UCSD-AML1 (cell line): ENCODE results near the gene SYT5.
"Not testable (repeated sequence)": the region's sequence is repeated elsewhere in the genome, so short reads cannot be mapped to it uniquely, and the experiment has no call there.

Experiments used
- DNase-seq: peaks from one replicate; lab custom pipeline; 2025; ENCODE audit not compliant: unreplicated experiment; lab: John Stamatoyannopoulos, UW

SYT5 gene

DNA sequence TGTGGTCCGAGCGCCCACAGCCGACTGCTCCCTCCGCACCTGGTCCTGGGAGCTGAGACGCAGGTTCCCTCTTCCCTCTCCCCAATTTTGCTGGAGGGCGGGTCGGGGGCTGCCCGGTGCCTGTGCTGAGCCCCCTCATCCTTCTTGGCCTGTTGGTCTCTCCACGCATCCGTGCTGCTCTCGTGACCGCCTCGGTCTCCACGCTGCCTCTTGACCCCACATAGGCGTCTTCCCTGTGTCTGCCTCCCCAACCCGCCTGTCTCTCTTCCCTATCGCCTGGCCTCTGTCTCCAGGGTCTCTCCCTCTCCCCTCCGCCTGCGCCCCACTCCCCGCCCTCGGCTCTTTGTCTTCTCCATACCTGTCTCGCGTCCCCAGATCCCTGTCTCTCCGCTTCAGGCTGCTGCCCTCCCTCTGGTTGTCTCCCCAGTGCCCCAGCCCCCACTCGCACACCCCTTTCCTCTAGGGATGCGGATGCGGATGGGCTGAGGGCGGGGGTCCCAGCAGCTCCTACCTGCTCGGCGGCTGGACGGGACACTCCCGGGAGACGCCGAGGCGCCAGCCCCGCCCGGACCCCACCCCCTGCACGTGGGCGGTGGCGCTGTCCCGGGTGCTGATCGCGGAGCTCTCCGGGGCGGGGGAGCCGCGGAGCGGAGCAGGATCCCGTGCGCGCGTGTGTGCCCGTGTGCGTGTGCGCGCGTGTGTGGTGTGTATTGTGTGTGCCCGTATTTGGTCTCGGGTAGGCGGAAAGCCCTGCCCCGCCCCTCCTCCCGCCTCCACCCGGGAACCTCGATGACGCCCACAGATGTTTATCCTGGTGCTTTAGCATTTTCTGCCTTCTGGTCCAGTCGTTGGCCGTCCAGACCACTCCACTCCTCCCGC lies at the start of gene SYT5:
TSS of gene SYT5 (minus strand) at position 684 of the 879 bp plus-strand sequence. CDS start 1,248 bp downstream, outside the sequence.
- DNase-seq = peak; percentile 62

DNA sequence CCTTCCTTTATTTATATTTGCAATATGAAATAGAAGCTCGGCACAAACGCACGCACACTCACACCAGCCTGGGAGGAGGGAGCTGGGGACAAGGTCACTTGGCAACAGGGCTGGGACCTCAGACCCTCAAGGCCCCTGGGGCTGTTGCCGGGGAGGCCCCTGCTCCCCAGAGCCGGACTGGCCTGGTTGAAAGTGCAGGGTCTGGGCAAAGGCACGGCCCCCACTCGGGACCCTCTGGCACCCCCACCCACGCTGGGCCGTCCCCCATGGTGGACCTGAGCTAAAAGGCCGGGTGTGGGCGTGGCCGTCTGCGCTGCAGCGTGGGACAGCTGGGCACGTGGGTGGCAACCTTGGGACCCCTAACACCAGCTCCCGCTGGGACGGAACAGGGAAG lies 49.7 kb upstream of the SYT5 start:
- DNase-seq = no peak

DNA sequence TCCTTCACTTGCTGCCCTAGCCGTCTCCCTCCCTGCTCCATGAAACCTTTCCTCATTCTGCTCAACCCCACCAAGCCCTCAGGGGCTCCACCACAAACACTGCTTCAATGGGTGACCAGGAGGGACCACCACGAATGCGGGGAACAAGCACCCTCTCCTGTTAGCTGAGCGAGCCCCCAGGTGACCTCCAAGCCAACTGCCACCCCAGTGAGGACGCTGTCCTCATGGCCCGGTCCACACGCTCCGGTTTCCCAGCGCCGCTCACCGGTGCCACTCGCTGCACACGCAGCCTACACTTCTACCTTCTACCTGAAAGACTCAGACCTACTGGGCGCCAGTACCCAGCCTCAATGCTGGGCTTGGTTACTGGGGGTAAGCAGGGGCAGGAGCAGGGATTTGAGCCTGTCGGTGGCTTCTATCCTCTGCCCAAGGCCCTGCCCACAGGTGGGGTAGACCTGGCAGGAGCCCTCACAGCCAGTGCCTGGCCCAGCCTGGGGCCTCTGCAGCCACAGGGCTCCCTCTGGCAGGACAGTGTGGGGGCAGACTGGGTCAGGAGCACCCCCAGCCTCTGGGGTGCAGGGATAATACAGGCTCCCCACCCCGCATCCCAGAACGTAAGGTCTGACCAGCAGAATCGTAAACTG lies 49.2 kb upstream of the SYT5 start:
- DNase-seq = no peak

DNA sequence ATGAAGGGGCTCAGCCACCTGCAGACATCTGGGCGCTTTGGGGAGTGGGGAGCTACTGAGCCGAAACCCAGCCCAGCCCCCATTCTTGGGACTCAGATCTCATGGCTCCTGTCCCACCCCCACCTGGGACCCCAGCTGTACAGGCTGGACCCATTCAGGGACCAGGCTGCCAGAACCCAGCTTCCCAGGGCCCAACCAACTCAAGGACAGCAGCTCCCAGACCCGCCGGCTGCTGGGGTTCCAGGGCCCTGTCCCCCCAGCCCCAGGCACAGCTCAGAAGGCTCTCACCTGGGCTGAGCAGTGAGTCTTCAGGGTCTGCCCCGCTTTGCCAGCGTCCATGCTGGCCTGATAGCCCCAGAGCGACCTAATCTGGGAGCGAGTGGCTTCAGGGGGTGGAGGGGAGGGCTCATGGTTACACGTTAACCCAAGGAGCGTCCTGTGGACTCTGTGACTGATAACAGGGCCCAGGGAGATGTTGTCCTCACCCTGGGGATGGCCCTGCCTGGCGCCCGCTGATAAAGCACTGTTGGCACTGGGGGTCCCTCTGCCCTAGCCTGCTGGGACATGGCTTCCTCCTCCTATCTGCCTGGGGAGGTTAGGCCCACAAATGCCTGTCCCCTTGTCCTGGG lies 48.4 kb upstream of the SYT5 start, which contains the start of gene TMEM86B:
TSS of gene TMEM86B (minus strand) at position 361 of the 629 bp plus-strand sequence. CDS start at position 339, 22 bp downstream.
- DNase-seq = no peak

DNA sequence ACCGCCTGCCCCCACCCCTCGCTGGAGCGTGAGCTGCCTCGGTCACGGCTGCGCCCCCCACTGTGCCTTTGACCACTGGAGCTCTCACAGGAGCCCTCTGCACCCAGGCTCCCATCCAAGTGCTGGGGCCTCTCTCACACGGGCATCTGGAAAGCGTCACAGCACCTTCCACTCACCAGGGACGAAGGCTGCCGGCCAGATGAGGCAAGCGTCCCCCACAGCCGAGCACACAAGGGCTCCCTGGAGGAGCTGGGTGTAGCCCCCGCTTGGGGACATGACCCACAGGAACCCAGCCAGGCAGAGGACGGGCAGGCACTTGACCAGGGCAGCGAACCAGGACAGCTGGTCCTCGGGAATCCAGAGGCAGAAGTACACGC lies 47.9 kb upstream of the SYT5 start:
- no peak for DNase-seq

DNA sequence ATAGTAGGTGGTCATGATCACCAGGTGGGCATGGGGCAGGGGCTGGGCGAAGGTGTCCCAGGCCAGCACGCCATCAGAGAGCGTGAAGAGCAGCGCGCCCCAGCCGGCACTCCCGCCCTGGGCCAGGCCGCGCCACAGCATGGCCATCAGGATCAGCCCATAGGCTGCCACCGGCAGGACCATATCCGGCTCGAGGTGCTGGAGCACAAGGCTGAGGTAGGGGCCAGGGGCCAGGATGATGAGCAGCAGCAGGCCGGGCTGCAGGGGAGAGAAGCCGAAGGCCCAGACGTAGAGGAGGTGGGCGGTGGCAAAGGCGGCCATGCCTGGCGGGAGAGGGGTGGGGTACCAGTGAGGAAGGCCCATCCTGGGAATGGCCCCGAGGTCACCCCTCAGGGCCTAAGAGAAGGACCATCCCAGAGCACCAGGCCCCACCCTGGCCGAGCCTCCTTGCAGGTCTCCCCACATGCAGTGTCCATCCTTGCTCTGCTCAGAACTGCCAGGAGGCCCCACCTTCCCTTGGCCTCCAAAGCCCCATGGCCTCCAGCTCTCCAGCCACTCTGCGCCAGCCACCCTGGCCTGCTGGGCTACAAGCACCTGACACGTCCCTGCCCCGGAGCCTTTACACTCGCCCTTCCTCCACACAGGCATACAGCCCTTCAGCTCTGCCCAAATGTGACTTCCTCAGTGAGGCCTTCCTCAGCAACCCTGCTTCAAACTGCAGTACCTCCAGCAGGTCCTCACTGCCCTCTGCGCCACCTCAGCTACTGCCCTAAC lies 47.3 kb upstream of the SYT5 start:
- DNase-seq = no peak

DNA sequence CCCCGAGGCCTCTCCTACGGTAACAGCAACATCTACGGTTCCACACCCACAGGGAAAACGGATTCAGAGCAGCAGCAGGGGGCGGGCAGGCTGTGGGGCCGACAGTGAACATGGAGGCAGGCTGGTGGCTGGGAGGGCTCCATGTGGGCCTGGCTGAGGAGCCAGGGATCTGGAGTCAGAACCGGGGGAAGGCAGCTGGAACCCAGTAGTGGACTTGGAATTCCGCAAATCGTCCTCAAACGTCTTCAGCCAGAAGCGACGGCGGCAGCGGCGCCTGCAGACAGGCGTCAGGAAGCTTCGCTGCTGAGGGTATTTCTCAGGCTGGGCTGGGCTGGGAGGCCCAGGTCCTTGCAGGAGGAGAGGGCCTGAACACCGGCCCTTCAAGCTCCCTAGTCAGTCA lies 46.7 kb upstream of the SYT5 start:
- no peak for DNase-seq

DNA sequence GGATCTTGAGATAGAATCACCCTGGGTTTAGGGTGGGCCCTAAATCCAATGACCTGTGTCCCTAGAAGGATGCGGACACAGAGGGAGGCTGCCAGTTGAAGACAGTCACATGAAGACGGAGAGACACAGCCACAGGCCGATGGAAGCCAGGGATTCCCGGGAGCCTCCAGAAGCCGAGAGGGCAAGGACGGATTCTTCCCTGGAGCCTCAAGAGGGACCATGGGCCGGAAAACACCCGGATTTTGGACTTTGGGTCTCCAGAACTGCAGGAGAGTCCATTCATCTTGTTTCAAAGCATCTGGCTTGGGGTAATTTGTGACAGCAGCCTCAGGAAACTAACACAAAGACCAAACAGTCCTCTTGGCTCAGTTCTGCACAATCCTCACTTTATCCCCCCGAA lies 46.2 kb upstream of the SYT5 start:
- no peak for DNase-seq

DNA sequence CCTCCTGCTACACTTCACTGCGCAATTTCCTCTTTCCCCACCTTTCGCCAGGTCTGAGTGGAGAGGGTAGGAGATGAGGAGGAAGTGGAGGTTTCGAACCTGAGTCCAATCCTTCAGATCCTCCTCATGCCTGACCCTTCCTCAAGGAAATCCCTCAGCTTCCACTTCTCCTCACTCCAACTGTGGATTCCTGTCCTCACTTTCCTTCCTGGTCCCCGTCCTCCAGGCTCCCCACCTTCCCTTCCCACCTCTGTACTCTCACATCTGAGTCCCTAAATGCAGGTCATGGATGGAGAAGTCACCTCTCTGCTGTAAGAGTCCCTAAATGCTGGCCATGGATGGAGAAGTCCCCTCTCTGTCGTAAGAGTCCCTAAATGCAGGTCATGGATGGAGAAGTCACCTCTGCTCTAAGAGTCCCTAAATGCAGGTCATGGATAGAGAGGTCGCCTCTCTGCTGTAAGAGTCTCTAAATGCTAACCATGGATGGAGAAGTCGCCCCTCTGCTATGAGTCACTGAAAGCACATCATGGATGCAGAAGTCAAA lies 45.4 kb upstream of the SYT5 start:
- DNase-seq = no peak

DNA sequence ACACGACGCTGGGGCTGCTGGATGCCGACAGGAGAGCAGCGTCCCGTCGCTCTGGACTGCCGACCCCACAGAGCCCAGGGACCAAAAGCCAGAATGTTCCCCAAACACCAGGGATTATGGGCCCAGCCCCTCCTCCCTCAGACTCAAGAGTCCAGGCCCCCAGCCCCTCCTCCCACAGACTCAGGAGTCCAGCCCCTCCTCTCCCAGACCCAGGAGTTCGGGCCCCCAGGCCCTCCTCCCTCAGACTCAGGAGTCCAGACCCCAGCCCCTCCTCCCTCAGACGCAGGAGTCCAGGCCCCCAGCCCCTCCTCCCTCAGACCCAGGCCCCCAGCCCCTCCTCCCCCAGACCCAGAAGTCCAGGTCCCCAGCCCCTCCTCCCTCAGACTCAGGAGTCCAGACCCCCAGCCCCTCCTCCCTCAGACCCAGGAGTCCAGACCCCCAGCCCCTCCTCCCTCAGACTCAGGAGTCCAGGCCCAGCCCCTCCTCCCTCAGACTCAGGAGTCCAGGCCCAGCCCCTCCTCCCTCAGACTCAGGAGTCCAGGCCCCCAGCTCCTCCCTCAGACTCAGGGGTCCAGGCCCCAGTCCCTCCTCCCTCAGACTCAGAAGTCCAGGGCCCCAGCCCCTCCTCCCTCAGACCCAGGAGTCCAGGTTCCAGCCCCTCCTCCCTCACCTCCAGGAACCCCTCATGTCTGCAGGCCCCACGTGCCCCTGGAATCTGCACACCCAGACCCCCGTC lies 44.8 kb upstream of the SYT5 start:
- DNase-seq = not testable (repeated sequence)

DNA sequence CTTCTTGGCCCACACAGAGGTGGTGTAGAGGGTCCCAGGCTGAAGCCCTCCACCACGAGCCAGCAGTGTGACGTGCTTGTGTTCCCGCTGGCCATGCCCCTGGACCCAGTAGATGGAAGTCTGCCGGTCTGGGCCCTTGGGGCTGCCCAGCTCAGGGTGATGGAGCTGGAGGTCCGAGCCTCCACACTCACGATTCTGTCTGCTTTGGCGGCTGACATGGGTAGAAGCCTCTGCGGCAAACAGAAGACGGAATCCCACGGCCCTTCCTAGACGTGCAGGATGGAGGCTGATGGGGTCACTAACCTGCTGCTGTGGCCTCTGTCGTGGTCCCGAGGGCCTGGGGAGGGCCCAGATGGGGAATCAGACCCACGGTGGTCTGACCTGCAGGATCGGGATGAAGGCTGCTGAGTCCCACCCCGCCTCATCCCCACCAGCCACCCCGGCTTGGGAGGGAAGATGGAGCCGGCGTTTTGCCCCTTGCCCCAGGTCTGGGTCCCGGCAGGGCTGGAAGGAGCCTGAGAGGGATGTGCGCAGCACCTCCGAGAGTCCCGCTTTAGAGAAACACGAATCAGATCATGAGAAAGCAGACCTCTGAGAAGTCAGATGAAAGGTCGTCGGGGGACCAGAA lies 44.1 kb upstream of the SYT5 start:
- DNase-seq = no peak

DNA sequence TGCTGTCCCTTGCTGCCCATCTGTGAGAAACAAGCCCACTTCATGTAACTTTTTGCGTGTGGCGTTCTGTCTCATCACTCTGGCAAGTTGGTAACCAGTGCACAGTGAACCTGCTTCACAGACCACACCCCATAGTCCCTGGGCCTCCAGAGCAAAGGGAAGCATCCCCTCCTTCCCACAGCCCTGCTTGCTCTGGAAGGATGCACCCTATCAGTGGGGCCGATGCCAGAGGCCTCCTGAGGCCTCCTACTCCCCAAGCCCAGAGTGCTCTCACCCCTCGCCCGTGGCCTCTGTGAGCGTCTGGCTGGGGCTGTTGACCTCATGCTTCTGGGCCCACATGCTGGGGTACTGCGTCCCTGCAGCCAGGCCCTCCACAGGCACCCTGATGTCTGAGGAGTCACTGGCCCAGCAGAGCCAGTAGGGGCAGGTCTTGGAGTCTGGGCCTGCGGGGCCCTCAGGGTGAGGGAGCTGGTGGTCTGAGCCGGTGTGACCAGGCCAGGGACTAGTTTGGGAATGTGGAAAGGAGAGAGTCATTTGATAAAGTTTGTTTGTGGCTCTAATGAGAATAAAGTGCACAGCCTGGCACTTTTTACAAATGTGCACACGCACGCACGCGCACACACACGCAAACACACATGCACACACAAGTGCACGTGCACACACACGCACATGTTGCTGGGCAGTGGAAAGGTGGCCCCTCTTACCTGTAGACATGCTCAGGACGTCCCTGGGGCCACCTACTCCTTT lies 43.4 kb upstream of the SYT5 start:
- no peak for DNase-seq

DNA sequence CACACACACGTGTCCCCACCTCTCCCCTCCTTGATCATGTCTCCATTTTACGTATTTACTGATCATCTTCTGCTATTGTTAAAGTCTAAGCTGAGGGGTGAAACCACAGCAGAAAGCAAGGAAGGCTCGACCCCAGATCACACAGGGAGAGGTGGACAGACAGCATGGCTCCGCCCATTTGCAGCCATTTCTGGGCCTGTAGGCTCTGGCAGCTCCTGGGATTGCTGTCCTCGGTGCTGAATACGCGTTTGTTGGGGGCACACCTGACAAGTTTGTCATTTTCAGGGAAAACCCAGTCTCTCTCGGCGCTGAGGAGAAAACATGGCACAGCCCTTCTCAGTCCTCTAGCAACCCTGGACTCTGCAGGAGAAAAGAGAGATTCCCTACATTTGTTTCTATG lies 40.4 kb upstream of the SYT5 start:
- DNase-seq = no peak

DNA sequence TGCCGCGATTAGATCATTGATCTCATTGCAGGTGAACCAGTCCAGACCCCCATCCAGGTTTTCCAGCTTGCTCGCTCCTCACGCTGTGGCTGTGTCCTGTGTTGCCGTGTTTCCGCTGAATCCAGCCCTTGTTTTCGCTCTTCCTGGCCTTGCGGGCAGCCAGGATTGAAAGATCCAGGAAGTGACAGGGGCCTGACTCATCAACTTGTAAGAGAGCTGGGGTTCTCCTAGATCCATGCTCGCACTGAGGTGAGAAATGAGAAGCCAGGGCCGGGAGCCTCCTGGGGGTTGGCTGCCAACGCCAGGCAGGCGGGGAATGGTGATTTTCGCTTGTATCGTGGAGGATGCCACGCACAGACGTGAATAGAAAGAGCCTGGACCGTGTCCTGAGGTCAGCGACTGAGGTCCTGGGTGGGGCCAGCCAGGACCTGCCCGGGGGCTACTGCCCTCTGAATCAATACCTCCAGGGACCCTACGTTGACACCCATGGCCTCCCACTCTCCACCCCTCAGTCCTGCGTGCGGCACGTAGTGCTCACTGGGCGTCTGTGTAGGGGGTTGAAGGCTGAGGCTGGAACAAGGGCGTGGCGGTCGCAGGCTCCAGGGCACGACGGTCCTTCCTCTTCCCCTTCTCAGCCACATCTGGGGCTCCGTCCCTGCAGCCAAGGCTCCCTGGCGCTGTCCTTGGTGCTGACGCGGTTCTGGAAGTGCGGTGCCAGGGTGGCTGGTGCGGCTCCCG lies 36.5 kb upstream of the SYT5 start:
- peak; percentile 88 for DNase-seq

DNA sequence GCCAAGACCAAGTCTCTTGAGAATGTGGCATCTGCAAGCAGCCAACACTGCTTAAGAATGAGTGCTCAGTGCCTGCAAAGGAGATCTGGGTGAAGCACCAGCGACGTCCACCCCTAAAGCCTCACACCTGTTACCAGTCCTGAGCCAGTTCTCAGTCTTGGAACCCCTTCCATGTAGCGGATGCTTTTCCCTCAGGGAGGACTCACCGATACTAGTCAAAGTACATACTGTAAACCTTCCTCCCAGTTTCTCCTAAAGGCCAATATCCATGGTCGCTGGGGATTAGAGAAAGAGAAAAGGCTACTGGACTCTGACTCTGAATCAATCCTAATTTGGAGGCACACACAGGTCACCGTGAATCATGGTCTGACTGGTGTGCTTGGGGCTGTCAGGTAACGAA lies 33.5 kb upstream of the SYT5 start:
- DNase-seq = no peak

DNA sequence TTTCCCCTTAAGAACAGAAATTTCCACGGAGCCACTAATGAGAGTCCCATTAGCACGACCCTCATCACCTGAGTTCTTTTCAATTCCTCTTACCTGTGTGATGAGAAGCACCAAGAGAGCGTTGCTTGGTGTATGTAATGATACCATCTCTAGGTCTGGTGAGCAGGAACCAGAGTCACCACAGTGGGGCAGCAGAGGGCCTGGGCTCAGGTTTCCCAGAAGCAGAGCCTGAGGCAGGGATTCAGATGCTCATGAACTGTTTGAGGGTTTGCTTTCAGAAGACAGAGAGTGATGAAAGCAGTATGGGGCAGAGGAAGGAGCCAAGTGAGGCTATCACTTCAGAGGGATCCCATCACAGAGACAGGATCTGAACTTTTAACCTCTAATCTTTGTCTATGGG lies 32.4 kb upstream of the SYT5 start:
- DNase-seq = peak; percentile 70

DNA sequence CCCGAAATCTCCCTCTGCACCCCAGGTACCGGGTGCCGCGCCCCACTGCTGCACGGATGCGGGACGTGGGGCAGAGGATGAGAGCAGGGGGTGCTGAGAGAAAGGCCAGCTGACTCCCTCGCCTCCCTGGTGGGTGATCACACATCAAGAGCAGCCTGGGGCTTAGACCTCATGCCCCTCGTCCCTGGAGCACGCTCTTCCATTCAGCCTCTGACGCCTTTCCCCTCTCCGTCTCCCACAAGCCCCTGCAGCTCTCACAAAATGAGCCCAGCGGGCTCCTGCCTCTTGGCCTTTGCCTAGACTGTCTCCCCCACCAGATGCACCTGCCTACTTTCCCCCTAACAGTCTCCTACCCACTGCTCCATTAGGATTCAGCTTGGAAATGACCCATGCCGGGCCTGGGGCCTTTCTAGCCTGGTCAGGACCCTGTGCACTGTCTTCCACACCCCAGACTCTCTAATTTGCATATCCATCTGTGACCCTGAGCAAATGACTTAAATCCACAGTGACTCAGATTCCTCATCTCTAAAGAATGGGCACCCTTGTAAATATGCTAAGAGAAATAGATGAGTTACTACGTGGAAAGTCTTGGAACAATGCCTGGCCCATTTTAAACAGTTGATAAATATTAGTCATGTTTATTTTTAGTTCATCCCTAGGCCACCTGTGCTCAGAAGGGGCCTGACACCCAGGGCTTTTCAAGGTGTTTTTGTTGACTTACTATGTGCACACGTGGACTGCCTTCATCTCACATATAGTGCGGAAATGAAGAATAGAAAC lies 29.8 kb upstream of the SYT5 start:
- no peak for DNase-seq
